Measurements from ENCODE around the gene SPO11. TPM values are rescaled to one million over a fixed set of nuclear protein-coding genes. Genes with fewer than 3 reads are reported as not detected.

SPO11 gene
- total RNA-seq, 4 donors from 2014 or later: not detected

- no peak overlapping the region for H3K27ac ChIP-seq
- H3K4me3 ChIP-seq: no peak overlapping the region
- peaks cover 0 to 28% (median 21%) of the 10 kb centered on the region in 4 donors for H3K4me1 ChIP-seq
- H3K27me3 ChIP-seq: no peaks in the 10 kb centered on the region
- DNase-seq (ENCODE audit: low spot score in 2 of 2): no peak
- H3K9me3 ChIP-seq: peaks cover 0 to 5% (median 0%) of the 10 kb centered on the region in 4 donors
- WGBS, 2 donors: 82 to 86% methylated on average over 7 of the region's 7 CpGs
- H3K36me3 ChIP-seq: peaks cover 0 to 34% (median 0%) of the 10 kb centered on the region in 3 donors
- no peak for TF ChIP-seq POLR2A (IDR thresholded peaks at IDR 0.05)
- TF ChIP-seq, protein P1, sequence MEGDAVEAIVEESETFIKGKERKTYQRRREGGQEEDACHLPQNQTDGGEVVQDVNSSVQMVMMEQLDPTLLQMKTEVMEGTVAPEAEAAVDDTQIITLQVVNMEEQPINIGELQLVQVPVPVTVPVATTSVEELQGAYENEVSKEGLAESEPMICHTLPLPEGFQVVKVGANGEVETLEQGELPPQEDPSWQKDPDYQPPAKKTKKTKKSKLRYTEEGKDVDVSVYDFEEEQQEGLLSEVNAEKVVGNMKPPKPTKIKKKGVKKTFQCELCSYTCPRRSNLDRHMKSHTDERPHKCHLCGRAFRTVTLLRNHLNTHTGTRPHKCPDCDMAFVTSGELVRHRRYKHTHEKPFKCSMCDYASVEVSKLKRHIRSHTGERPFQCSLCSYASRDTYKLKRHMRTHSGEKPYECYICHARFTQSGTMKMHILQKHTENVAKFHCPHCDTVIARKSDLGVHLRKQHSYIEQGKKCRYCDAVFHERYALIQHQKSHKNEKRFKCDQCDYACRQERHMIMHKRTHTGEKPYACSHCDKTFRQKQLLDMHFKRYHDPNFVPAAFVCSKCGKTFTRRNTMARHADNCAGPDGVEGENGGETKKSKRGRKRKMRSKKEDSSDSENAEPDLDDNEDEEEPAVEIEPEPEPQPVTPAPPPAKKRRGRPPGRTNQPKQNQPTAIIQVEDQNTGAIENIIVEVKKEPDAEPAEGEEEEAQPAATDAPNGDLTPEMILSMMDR (IDR thresholded peaks at IDR 0.05): no peak
Observed at GRCh38 chr20:57387945-57388371, 58.4 kb downstream of the SPO11 start.

DNA sequence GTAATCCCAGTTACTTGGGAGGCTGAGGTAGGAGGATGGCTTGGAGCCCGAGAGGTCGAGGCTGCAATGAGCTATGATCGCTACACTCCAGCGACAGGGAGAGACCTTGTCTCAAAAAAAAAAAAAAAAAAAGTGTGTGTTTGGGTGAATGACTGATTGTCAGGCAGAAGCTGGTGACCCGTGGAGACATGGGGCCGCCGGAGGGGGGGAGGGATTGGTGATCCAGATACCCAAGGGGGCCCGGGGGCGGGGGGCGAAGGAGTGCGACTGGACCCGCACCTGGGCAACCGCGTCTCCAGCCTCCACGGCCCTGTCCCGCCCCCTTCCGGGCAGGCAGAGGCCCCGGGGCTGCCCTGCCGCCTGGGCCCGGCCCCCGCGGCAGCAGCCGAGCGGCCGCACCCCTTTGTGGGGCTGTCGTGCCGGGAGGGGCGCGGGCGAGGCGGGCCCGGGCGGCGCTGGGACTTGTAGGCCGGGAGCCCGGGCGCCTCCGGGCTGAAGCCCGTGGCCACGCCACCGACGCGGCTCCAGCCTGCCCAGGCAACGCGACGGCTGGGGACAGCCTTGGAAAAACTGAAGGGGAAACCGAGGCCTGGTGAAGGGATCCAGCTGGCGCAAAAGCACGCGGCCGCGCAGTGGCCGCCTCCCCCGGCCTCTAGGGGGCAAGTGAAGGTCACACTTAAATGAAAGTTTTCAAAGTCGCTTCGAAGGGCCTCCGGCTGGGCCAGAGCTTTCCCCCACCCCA is 59.5 kb downstream of the SPO11 start:
- H3K27ac ChIP-seq: peak overlapping the region; percentile 41 to 86 (median 80)
- peak; percentile 51 to 68 for DNase-seq (ENCODE audit: low spot score in 2 of 2)
- peak in 1 of 2 donors; percentile 24 for TF ChIP-seq EP300 (IDR thresholded peaks at IDR 0.05)
- peak in 1 of 2 donors; percentile 13 for TF ChIP-seq POLR2A (IDR thresholded peaks at IDR 0.05)
- TF ChIP-seq, protein P1 (IDR thresholded peaks at IDR 0.05): peak in 3 of 5 experiments; percentile 15 to 52 (median 34)
- H3K27me3 ChIP-seq: no peaks in the 10 kb centered on the region
- H3K9me3 ChIP-seq: peaks cover 0 to 5% (median 0%) of the 10 kb centered on the region in 4 donors
- WGBS, 2 donors: 8 to 10% methylated on average over 21 to 40 of the region's 57 CpGs
- peaks cover 0 to 38% (median 29%) of the 10 kb centered on the region in 4 donors for H3K4me1 ChIP-seq
- H3K36me3 ChIP-seq: peaks cover 0 to 31% (median 0%) of the 10 kb centered on the region in 3 donors
- peak overlapping the region; percentile 15 to 51 (median 30) for H3K4me3 ChIP-seq

DNA sequence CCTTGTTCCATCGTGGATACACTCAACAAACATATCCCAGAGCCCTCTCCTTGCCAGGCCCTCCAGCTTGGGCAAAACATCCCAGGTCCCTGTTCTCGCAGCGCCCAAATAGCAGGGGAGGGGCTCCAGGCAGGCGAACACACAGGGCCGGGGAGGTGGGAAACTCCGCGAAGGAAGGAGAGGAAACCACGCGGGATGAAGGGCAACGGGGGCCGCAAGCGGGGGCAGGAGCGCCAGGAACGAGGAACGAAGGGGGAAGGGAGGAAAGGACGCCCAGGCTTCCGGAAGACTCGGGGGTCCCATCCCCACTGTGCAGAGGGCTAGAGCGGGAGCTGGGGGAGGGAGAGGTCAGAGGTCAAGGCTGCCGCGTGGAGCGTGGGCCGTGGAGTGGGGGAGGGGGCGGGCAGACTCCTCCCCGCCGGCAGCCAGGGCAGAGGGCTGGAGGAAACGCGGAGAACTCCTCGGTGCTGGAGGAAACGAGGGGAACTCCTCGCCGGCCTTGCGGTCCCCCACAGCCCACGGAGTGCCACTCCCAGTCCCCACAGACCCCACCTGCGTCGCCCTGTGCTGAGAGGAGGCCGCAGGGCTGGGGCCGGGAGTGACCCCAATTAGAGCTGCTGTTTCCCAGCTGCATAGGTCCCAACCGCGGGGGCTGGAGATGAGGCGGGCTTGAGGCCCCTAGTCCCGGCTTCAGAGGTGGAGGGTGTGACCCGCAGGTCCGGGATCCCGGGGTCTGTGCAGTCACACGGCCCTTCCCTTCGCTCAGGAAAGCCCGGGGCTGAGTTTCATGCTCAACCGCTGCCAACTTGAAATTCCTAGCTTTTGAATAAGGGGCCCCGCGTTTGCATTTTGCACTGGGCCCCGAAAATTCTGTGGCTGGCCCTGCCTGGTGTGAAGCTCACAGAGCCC is 60.3 kb downstream of the SPO11 start:
- Histone ChIP-seq H3K27me3 (no peaks in the 10 kb centered on the region), H3K4me1 (peaks cover 0 to 46% (median 37%) of the 10 kb centered on the region in 4 donors), H3K4me3 (peak overlapping the region; percentile 15 to 51 (median 30)), H3K36me3 (peaks cover 0 to 24% (median 0%) of the 10 kb centered on the region in 3 donors), H3K27ac (peak overlapping the region; percentile 41 to 86 (median 80)), H3K9me3 (peaks cover 0 to 5% (median 0%) of the 10 kb centered on the region in 4 donors)
- WGBS, 2 donors: 21 to 29% methylated on average over 43 to 46 of the region's 52 CpGs
- no peak for TF ChIP-seq EP300 (IDR thresholded peaks at IDR 0.05)
- TF ChIP-seq, protein P1 (IDR thresholded peaks at IDR 0.05): no peak
- TF ChIP-seq POLR2A (IDR thresholded peaks at IDR 0.05): no peak
- DNase-seq (ENCODE audit: low spot score in 2 of 2): no peak

GRCh38 chr20:57390604-57391438 is 61.2 kb downstream of the SPO11 start, which contains the start of gene RBM38:
RBM38 (plus strand) TSS chr20:57391396; CDS start chr20:57391582, 186 bp downstream.
- DNase-seq (ENCODE audit: low spot score in 2 of 2): no peak
- H3K27me3 ChIP-seq: no peaks in the 10 kb centered on the region
- peak within 1 kb of the TSS; percentile 57 to 87 (median 85) for H3K27ac ChIP-seq
- peak within 1 kb of the TSS; percentile 70 to 79 (median 78) for H3K4me3 ChIP-seq
- peaks cover 0 to 16% (median 0%) of the 10 kb centered on the region in 3 donors for H3K36me3 ChIP-seq
- TF ChIP-seq EP300 (IDR thresholded peaks at IDR 0.05): no peak
- WGBS, 2 donors: 34 to 35% methylated on average over 45 to 55 of the region's 78 CpGs
- peaks cover 0 to 55% (median 44%) of the 10 kb centered on the region in 4 donors for H3K4me1 ChIP-seq
- peaks cover 0 to 5% (median 0%) of the 10 kb centered on the region in 4 donors for H3K9me3 ChIP-seq

Measured in tibial nerve (tissue), 4 donors.